Measurements from ENCODE around the gene TRPM1.

GRCh38 chr15:30974112-30974511 lies 127.4 kb downstream of the TRPM1 start:
- TF ChIP-seq HDGF (IDR thresholded peaks at IDR 0.05; ENCODE audit: borderline replicate concordance) (no peak), BHLHE40 (IDR thresholded peaks at IDR 0.05; ENCODE audit: borderline replicate concordance) (no peak), SP1 (IDR thresholded peaks at IDR 0.05) (no peak), FOXA1 (IDR thresholded peaks at IDR 0.05) (no peak), SUZ12 (IDR thresholded peaks at IDR 0.05) (no peak), TARDBP (IDR thresholded peaks at IDR 0.05) (no peak), NFRKB (IDR thresholded peaks at IDR 0.05) (no peak), ARNT (IDR thresholded peaks at IDR 0.05) (no peak)

Measured in HEK293T (cell line).